HG02884 (cell line): Measurements from ENCODE around the gene JDP2.

Source experiments
- ATAC-seq: cut with Tn5 transposase; IDR thresholded peaks from one replicate; pipeline ENCODE4 v1.9.1; 2021; ENCODE audit warnings: mild to moderate bottlenecking, moderate library complexity; ENCODE audit not compliant: unreplicated experiment

Gene JDP2

GRCh38 chr14:75435473-75435872 is 7.7 kb downstream of the JDP2 start:
- ATAC-seq: no peak

- no peak for ATAC-seq
Measured at GRCh38 chr14:75437201-75438143, 9.7 kb downstream of the JDP2 start.

- no peak for ATAC-seq
Measured at GRCh38 chr14:75438486-75439080, 10.8 kb downstream of the JDP2 start.

- ATAC-seq: peak; percentile 66
Measured at GRCh38 chr14:75439989-75440388, 12.2 kb downstream of the JDP2 start.

GRCh38 chr14:75440733-75441477 is 13.1 kb downstream of the JDP2 start:
- ATAC-seq: no peak

GRCh38 chr14:75441728-75442127 is 13.9 kb downstream of the JDP2 start:
- ATAC-seq: no peak

GRCh38 chr14:75442166-75442565 is 14.3 kb downstream of the JDP2 start:
- ATAC-seq: no peak

- ATAC-seq: no peak
Measured at GRCh38 chr14:75442642-75443041, 14.8 kb downstream of the JDP2 start.

GRCh38 chr14:75443203-75443969 is 15.6 kb downstream of the JDP2 start:
- ATAC-seq: no peak

GRCh38 chr14:75445236-75445635 is 17.4 kb downstream of the JDP2 start:
- ATAC-seq: no peak

GRCh38 chr14:75445963-75446362 is 18.1 kb downstream of the JDP2 start:
- ATAC-seq: no peak

- ATAC-seq: no peak
Measured at GRCh38 chr14:75446447-75446846, 18.6 kb downstream of the JDP2 start.

GRCh38 chr14:75448209-75448608 is 20.4 kb downstream of the JDP2 start:
- ATAC-seq: no peak

GRCh38 chr14:75449036-75449435 is 21.2 kb downstream of the JDP2 start:
- no peak for ATAC-seq

GRCh38 chr14:75449696-75450095 is 21.9 kb downstream of the JDP2 start:
- ATAC-seq: no peak

GRCh38 chr14:75450381-75451276 is 22.8 kb downstream of the JDP2 start:
- ATAC-seq: no peak

GRCh38 chr14:75452324-75452723 is 24.5 kb downstream of the JDP2 start:
- no peak for ATAC-seq

GRCh38 chr14:75452900-75453816 is 25.3 kb downstream of the JDP2 start:
- no peak for ATAC-seq
